ENCODE data around the gene ALAS1.

ALAS1 gene

DNA sequence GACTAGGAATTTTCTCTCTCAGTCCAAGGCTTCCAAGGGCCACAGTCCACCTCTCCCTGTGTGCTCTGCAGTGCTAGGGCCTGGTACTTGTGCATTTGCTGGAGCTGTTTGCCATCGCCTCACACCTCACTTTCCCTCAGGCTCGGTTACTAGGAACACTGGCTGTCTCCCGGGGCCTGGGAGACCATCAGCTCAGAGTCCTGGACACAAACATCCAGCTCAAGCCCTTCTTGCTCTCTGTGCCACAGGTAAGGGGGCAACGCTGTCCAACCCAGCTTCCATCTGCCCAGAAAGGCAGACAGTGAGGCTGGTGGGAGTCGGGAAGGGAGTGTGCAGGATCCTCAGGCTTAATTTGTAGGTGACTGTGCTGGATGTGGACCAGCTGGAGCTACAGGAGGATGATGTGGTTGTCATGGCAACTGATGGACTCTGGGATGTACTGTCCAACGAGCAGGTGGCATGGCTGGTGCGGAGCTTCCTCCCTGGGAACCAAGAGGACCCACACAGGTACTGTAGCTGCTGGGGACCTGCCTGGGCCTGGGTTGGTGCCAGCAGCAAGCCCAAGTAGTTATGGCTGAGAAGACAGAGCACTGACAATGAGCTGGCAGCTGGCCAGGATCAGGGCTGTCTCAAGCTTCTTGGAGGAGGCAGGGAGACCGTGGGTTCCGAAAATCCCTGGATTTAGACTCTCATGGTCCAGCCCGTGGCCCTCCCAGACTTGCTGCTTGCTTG lies 51.0 kb downstream of the ALAS1 start:
- no peak for DNase-seq (ENCODE audit: low read depth, low spot score)

DNA sequence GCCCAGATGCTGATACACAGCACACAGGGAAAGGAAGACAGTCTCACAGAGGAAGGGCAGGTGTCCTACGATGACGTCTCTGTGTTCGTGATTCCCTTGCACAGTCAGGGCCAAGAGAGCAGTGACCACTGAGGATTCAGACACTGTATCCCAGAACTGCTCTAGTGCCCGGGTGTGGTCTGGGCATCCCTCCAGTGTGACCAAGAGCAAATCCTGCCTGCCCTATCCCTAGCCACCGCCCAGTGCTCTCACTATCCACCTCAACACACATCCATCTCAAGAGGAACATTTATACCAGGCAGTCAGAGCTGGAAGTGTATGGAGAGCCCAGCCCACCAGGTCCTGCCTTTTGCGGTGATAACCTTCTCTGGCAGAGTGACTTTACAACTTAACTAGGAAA lies 51.7 kb downstream of the ALAS1 start:
- DNase-seq (ENCODE audit: low read depth, low spot score), result no peak

DNA sequence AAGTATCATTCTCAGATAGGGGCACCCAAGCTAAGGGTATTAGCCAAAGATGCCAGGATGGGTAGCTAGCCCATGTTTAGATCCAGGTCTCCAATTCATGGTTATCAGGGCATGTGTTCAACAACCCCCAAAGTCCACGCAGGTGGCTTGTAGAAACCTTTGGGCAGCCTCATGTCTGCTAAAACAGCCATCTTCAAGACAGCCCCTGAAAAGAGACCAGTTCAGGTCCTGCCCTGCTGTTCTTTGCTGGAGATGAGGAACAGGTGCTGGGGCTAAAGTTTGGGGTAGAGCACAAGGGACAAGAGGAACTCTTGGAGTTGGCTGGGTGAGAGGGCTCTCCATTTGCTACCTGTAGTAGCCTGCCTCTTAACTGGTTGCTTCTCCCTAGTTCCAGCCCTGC lies 52.2 kb downstream of the ALAS1 start:
- DNase-seq (ENCODE audit: low read depth, low spot score), result no peak

DNA sequence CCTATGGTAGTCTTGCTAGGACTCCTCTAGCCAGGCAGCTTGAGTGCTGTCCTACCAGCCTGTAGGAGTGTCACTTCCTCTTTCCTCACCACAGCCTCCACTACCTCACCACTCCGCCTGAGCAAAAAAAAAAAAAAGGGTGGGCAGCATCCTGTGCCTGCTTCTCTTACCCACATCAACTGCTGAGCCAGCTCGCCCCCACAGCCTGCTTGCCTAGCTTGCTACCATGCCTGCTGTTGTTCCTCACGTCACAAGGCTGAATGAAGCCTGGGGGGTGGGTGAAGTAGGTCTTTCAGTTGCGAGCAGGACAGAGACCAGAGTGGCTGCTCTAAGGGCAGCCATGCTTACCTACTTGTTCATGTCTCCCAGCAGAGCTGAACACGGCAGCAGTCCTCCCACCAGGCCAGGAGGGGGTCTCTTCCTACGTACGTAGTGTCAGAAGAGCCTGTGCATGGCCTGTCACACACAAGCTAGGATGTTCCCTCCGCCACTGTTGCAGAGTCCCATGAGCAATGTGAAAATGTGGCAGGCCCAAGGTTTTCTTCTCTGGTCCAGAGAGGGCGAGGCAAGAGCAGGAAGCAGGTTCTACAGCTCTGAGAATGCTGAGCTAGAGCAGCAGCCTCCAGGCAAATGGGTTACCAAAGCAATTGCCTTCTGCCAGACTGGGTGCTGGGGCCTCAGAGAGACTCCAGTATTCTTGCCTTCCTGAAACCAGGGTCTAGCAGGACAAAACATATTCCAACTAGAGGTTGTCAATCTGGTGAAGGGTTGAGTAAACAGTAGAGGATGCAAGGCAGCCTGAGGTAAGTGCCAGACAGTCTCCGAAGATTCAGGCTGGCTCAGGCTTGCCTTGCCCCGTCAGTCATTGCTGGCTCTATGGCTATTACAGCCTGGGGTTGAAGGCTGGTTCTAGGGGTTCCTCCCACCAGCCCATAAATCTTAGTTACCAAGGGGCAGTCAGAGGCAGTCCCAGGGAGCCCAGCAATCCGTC lies 55.6 kb downstream of the ALAS1 start:
- no peak for DNase-seq (ENCODE audit: low read depth, low spot score)

DNA sequence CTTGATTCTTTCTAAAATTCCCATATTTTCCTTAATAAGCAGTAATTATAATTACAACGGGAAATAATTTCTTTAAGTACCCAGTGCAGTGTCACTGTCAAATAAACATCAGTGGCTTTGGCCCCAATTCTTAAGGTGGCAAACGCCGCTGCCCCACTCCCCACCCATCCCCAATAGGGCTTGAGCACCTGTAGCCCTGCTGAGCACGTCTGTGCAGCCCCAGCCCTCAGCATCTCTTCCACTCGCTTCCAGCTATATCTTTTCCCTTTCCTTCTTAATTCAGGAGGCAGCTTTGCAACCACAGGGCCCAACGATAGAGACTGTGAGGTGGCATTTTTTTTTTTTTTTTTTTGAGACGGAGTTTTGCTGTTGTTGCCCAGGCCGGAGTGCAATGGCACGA lies 56.6 kb downstream of the ALAS1 start:
- DNase-seq (ENCODE audit: low read depth, low spot score), result no peak

DNA sequence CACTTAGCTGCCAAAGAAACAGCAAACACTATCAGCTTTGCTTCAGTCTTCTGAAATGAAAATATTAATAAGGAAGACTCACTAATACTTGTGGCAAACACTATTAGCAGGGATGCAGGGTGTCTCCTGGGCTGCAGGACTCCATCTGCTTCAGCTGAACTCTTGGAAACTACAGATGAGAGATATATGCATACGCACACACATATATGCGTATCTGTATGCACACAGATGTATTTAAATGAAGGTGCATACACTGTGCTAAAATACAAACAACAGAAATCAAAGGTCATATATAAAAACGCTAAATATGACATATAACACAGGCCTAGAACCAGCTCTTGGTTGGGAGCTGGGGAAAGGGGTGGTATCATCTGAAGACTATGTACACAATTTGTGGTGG lies 58.2 kb downstream of the ALAS1 start:
- DNase-seq (ENCODE audit: low read depth, low spot score), result no peak

DNA sequence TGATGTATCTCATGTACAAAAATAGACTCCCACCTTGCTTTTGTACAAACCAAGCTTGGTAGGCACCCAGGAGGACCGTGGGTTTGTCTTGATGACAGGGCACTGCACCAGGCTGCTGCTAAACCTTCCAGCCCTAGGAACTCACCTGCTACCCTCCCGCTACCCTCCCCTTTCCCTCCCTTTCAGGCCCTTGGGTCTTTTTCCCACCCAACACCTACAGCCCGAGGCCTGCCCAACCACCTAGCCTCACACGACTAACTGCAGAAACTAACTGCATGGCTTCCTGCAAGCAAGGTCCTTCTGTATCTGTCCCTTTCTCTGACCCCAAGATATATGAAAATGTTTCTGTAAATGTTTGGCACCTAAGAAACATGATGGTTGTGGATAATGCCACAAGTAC lies 58.7 kb downstream of the ALAS1 start:
- DNase-seq (ENCODE audit: low read depth, low spot score), result no peak

DNA sequence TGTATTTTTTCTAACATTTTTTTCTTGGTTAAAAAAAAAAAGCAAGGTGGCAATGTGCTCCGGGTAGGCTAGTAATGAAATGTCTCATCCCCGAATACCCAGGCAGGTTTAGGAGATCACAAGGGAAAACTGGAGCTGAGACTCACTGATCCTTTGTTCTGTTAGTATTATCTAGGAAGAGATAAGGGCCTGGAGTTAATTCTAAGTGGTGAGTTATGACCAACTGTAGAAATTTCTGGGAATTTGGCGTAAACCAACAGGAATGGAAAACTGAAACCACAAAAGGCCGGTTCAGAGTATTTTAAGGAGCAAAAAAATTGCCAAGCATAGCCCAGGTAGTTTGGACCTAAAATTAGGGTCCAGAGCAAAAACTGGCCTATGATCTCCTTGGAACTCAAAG lies 60.0 kb downstream of the ALAS1 start:
- DNase-seq (ENCODE audit: low read depth, low spot score), result no peak

DNA sequence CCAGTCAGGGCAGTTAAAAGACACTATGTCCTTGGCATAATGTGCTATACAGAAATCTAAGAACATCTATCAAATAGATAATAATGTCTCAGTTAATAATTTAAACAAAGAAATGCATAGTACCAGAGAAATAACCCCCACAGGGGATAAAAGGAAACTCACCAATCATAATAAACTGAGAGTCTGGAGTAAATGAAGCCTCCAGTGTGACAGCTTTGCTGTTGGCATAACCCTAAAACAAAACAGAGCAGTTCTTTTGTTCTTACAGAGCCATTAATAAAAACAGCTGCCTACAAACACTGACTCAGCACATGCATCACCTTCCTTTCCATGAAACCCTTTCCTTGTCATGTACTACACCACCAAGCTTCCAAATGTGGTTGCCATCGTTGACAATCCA lies 61.1 kb downstream of the ALAS1 start:
- no peak for DNase-seq (ENCODE audit: low read depth, low spot score)

DNA sequence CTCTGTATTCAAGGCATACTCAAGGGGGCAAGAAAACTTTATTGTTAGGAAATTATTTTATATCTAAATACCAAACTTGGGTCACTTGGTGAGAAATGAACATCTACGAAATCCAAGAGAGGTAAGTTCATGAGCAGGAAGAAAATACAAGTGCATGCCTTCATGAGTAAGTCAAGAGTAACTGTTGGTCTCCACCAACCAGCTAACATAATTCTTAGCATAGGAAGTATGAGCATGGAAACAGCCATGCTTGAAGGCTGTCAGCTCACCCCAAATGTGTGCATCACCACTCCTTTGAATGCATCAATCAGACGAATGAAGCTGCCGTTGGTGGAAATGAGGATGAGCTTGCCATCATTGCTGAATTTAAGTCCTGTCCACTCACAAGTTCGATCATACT lies 61.5 kb downstream of the ALAS1 start:
- DNase-seq (ENCODE audit: low read depth, low spot score), result no peak

DNA sequence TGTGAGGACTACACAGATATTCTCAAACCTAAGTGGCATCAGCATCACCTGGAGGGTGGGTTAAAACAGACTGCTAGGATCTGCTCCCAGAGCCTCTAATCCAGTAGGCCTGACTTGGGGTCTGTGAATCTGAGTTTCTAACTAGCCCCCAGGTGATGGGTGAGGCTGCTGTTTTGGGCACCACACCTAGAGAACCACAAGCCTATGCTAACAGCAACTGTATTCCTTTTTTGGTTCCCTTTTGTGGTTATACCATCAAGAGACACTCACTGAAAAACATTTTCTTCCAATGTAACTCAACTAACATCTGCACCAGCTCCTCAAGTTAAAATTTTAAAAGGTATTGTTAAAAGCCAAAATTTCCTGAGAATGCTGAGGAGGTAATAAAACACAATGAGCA lies 64.5 kb downstream of the ALAS1 start:
- no peak for DNase-seq (ENCODE audit: low read depth, low spot score)
